IPS-18a (cell line): ENCODE data around the gene UBL4B.

Experiments used
- H3K27ac ChIP-seq: one replicate; pipeline ENCODE4 v1.5.1; 2013; ENCODE audit warnings: low read length
- H3K27me3 ChIP-seq: one replicate; pipeline ENCODE4 v1.6.1; 2013; ENCODE audit warnings: mild to moderate bottlenecking, low read length; ENCODE audit not compliant: control insufficient read depth, insufficient read depth
- H3K36me3 ChIP-seq: one replicate; pipeline ENCODE4 v1.6.1; 2013; ENCODE audit warnings: low read depth, low read length; ENCODE audit not compliant: control insufficient read depth
- H3K4me1 ChIP-seq: one replicate; pipeline ENCODE4 v1.6.1; 2013; ENCODE audit warnings: low read depth, low read length; ENCODE audit not compliant: control insufficient read depth
- H3K4me3 ChIP-seq: one replicate; pipeline ENCODE4 v1.5.1; 2013; ENCODE audit warnings: low read length
- H3K9ac ChIP-seq: one replicate; pipeline ENCODE4 v1.6.1; 2013; ENCODE audit warnings: mild to moderate bottlenecking, low read length, moderate library complexity
- H3K9me3 ChIP-seq: one replicate; pipeline ENCODE4 v1.6.1; 2013; ENCODE audit warnings: low read depth, low read length; ENCODE audit not compliant: control insufficient read depth

UBL4B gene

DNA sequence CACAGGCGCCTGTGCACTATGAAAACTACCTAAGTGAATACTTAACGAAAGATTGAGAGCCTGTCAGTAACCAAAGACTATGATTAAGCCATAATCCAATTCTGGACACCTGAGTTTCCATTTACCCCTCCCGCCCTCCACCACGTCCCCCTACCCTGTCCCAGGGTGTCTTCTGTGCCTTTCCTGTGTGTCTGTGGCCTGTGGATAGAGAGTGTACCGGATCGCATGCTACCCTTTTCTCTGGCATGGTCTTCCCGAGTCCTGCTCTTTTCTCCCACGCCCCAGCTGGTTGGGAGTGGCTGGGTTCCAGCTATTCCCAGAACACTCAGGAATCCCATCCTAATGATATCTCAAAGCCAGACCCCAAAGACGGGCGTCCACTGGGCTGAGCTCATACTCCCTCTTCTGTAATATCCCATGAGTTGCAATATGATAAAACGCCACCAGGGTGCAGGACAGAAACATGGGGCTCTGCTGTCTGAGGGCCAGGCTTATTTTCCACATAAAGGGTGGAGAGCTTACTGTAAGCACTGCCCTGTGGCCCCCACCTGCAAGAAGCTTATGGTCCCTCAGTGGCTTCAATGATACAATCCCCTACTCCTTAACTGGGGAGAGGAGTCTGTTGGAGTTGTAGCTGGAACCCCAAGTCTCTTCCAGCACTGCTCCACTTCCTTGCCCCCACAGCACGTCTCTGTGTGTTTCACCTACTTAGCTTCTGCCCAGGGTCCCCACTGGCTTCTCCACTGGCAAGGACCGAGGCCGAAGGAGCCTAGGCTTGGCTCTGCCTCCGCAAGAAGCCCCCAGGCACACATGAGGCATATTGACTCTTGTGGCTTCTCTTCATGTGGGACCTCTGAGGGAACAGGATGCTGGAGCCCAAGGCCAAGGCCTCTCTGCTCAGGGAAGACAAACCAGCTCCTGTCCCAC is 24.2 kb upstream of the UBL4B start:
- Histone ChIP-seq H3K27ac (no peak overlapping the region), H3K27me3 (peaks cover 49% of the 10 kb centered on the region), H3K36me3 (no peaks in the 10 kb centered on the region), H3K9ac (no peak overlapping the region), H3K4me1 (peaks cover 11% of the 10 kb centered on the region), H3K9me3 (no peaks in the 10 kb centered on the region), H3K4me3 (no peak overlapping the region)

DNA sequence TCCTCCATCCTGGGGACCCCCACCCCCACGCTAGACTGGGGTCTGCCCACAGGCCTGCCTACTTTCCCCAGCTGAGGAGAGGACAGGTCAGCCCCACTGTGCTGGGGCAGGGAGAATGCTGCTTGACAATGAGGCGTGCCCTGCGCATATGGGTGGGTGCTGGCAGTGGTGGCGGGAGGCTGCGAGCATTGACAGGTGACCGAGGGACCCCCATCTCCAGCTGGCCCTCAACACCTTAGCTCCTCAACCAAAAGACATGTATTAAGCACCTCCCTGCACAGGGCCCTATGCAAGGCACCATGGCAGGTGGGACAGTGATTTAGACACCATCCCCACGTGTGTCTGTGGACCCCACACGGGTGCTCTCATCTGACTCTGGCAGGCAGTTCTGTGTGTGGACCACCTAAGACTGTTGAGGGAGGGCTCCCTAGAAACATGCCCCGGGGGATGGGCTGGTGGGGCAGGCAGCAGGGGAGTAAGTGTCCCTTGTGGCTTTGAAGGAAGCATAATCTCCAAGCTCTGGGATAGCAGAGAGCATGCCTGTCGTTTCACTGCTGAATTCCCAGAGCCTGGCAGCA is 23.4 kb upstream of the UBL4B start:
- Histone ChIP-seq H3K4me1 (peaks cover 9% of the 10 kb centered on the region), H3K9me3 (no peaks in the 10 kb centered on the region), H3K4me3 (no peak overlapping the region), H3K9ac (no peak overlapping the region), H3K27ac (no peak overlapping the region), H3K36me3 (no peaks in the 10 kb centered on the region), H3K27me3 (peaks cover 42% of the 10 kb centered on the region)

DNA sequence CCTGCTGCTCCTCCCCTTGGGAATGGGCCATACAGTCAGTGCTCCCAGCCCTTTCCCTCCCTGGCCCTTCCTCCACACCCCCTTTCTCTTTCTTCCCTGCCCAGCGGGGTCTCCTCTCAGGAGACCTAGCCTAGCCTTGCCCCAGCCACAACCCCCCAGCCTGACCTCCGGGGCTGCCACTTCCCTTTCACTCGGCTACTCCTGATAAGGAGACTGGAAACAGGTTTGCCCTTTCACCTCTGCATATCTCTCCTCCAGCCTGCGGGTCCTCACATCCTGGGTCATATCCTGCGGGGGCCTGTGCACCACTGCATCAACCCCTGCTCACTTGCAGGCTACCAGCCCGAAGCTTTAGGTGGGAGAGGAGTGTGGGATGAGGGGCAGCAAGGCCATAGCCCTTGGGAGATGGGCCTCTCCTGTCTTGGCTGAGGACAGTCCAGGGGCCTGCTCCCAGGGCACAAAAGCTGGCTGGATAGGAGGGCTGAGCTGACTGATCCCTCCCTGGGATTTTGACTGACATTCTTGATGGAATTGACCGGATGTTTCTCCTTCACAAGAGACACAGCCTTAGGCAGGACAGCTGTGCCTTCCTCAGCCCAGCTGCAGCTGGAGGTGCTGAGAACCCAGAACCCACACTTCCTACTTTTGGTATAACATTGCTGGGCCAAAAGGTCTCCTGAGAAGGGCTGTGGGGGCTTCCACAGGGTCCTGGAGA is 22.5 kb upstream of the UBL4B start:
- H3K9me3 ChIP-seq: no peaks in the 10 kb centered on the region
- no peak overlapping the region for H3K9ac ChIP-seq
- peaks cover 6% of the 10 kb centered on the region for H3K4me1 ChIP-seq
- H3K27ac ChIP-seq: no peak overlapping the region
- H3K36me3 ChIP-seq: no peaks in the 10 kb centered on the region
- H3K4me3 ChIP-seq: no peak overlapping the region
- peaks cover 33% of the 10 kb centered on the region for H3K27me3 ChIP-seq

DNA sequence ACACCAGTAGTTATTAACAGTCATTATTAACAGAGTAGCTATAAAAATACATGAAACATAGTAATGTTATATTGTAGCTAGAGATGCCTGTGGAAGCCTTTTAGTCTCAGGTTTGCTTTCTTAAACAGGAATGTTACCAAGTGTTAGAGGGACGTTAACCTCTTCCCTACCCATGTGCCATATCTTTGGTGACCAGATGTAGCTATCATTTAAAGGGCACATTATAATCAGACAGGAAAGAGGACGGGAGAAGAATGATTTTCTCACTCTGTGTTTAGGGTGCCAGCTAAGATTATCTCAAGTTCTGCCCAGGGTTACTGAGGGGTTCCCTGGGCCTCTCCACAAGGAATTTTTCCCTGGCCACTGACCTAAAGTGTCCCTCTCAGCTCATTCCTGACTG is 20.9 kb upstream of the UBL4B start:
- peaks cover 6% of the 10 kb centered on the region for H3K4me1 ChIP-seq
- H3K27ac ChIP-seq: no peak overlapping the region

DNA sequence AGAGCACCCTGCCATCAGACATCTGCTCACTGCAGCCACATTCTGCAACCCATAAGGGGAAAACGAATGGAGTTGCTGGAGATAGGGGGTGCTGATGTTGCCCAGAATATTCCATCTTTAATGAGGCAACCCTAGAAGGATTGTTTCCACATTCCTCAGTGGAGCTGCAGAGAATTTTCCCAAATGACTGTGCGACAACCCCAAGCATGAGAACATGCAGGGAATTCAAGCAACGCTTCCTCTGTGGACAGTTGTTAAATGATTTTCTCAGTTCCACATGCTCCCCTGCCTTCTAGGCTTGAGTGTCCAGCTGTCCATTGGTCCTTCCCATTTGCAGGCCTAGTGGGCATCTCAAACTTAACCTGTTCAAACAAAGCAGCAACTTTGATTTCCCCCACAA is 20.5 kb upstream of the UBL4B start:
- H3K9ac ChIP-seq: no peak overlapping the region
- H3K36me3 ChIP-seq: no peaks in the 10 kb centered on the region
- H3K4me1 ChIP-seq: peaks cover 6% of the 10 kb centered on the region
- H3K9me3 ChIP-seq: no peaks in the 10 kb centered on the region
- H3K4me3 ChIP-seq: no peak overlapping the region
- H3K27me3 ChIP-seq: peaks cover 12% of the 10 kb centered on the region
- H3K27ac ChIP-seq: no peak overlapping the region

More for the DNA sequence above, 20.9 kb upstream of the UBL4B start:
- peaks cover 16% of the 10 kb centered on the region for H3K27me3 ChIP-seq
- no peak overlapping the region for H3K9ac ChIP-seq
- no peaks in the 10 kb centered on the region for H3K9me3 ChIP-seq
- H3K36me3 ChIP-seq: no peaks in the 10 kb centered on the region
- no peak overlapping the region for H3K4me3 ChIP-seq

DNA sequence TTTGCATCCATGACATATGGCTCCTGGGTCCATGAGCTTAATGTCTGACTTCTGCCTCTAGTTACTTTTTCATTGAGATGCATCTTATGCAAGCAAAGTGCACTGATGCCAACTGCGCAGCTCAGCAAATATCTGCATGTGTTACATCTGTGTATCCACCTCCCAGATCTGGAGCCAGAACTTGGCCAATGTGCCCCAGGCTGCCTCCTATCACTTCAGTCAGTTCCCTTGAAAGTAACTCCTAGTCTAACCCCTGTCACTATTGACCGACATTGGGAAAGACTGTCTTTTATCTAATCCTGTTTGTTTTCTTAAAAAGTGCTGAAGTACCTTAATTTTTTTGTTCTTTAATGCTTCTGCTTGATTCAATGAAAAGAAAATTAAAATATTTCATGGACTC is 19.3 kb upstream of the UBL4B start:
- Histone ChIP-seq H3K27me3 (peaks cover under 1% of the 10 kb centered on the region), H3K36me3 (no peaks in the 10 kb centered on the region), H3K4me3 (no peak overlapping the region), H3K27ac (no peak overlapping the region), H3K9me3 (no peaks in the 10 kb centered on the region), H3K9ac (no peak overlapping the region), H3K4me1 (peaks cover 6% of the 10 kb centered on the region)

DNA sequence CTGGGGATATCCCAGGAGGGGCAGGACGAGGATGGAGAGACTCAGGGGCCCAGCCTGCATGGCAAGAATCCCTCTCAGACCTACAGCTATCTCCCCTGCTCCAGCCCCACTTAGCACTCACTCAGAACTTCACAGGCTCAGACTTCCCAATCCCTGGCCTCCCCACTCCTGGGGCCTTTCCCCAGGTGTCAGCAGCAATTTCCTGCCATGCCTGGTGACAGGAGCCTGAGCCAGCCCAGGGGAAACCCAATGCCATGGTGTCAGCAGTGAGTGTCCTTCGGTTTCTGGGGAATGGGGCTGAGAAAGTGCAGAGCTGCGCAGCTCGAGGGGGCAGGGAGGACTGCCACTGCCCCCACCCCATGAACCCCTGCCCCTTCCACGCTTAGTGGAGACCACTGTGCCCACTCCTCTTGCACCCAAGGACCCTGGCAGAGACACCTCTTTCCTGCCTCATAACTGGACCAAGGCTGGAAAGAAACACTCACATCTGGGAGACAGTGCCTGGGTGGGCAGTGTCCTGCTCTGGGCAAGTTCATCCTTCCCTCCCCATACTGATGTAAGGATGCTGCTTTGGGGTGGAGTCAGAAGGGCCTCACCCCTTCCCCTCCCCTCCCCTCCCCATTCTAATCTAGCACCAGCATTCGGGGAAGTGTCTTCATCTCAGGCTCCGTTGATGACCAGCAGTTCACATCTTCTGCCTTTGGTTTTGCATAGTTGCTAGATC is 17.1 kb upstream of the UBL4B start:
- no peak overlapping the region for H3K27ac ChIP-seq
- H3K4me3 ChIP-seq: no peak overlapping the region
- H3K36me3 ChIP-seq: no peaks in the 10 kb centered on the region
- H3K4me1 ChIP-seq: no peaks in the 10 kb centered on the region
- no peaks in the 10 kb centered on the region for H3K9me3 ChIP-seq
- no peaks in the 10 kb centered on the region for H3K27me3 ChIP-seq
- H3K9ac ChIP-seq: no peak overlapping the region

DNA sequence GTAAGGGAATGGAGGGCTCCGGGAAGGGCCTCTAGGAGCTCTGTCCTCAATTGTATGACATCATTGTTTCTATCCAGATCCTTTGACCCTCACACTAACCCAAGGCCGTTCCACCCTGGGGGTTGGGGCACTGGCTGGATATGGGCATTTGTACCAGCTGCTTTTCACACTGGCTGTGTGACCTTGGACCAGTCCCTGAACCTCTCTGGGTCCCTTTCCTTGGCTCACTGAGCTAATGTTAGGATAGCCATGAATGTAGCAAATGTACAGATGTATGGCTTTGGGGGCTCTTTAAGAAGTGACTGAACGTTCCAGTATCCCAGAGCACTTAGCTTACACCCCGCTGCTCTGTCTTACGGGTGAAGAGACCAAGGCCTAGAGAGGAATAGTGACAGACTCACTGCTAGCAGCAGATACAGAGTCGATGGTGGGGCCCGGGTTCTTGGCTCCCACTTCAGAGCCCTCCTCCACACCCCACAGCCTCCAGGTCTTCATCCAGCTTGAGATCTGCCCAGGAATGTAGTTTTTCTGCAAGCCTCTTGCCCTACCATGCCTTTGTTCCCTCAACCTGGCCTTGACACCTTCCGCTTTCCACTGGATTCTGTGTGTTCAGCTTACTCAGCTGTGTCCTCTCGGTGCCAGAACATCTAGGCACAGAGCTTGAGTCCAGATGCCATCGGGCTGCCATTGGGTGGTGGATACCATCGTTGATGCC is 14.6 kb upstream of the UBL4B start:
- Histone ChIP-seq H3K9me3 (no peaks in the 10 kb centered on the region), H3K4me1 (no peaks in the 10 kb centered on the region), H3K27ac (no peak overlapping the region), H3K4me3 (no peak overlapping the region), H3K27me3 (no peaks in the 10 kb centered on the region), H3K9ac (no peak overlapping the region), H3K36me3 (no peaks in the 10 kb centered on the region)

DNA sequence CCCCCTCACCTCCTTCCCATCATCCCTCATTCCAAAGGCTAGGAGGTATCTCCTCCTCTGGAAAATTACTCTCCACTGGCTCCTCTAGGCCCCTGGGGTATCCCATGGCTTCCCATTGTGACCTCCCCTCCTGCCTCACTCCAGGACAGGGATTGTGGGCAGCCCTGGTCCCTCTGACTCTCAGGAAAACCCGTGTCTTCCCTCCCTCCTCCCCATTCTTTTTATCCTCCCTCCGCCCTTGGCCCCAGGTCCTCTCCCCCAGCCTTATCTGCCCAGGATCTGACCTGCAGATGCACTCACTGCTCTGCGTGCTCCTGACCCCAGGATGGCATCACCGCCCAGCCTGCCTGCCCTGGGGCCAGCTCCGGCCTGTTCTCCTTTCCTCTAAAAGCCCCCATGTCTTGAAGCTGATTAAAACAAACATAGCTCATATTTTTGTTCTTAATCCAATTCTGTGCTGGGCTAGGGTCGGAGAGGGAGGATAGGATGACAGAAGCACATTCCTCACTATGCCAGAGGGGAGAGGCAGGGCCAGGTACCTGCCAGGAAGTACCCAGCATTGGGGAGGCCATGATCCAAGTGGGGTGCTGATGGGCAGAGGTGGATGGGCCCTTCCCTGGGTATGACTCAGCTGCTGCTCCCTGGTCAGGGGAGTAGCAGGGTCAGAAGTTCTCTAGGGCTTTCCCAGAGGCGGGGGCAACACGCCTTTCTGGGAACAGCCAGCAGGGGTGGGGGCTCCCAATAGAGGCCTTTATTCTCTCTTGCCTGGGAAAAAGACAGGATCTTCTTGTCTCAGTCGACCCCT is 13.8 kb upstream of the UBL4B start:
- H3K27me3 ChIP-seq: no peaks in the 10 kb centered on the region
- no peak overlapping the region for H3K9ac ChIP-seq
- no peak overlapping the region for H3K4me3 ChIP-seq
- H3K27ac ChIP-seq: no peak overlapping the region
- no peaks in the 10 kb centered on the region for H3K9me3 ChIP-seq
- no peaks in the 10 kb centered on the region for H3K4me1 ChIP-seq
- H3K36me3 ChIP-seq: no peaks in the 10 kb centered on the region

DNA sequence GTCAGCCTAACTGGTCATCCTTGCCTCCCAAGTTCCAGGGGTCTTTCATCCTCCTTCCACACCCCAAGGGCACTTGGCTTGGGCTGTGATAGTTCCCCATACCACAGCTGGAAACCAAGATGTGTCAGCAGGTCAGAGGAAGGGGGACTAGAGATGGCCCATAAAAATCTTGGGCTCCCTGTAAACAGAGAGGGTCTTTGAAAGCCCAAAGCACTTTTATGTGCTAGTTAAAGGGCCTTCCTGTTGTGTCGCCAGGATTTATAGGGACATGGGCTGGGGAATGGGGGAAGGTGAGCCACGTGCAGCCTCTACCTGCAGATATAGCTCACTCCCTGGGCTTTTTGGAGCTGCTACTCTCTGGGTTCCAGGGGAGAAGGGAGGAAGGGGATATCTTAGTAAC is 11.9 kb upstream of the UBL4B start:
- no peak overlapping the region for H3K9ac ChIP-seq
- no peaks in the 10 kb centered on the region for H3K27me3 ChIP-seq
- H3K4me1 ChIP-seq: no peaks in the 10 kb centered on the region
- no peaks in the 10 kb centered on the region for H3K36me3 ChIP-seq
- no peak overlapping the region for H3K4me3 ChIP-seq
- no peak overlapping the region for H3K27ac ChIP-seq
- H3K9me3 ChIP-seq: no peaks in the 10 kb centered on the region
